H9 (cell line): ENCODE measurements around the gene NPAS3. TPM values are rescaled to one million over a fixed set of nuclear protein-coding genes. Genes with fewer than 3 reads are reported as not detected.

Experiments
- DNase-seq: peaks from one replicate; pipeline ENCODE4 v3.0.0-alpha.2; 2017
- H2AFZ ChIP-seq: one replicate; pipeline ENCODE4 v1.6.1; 2013; ENCODE audit warnings: mild to moderate bottlenecking, low read length, control low read depth, moderate library complexity
- H2AK5ac ChIP-seq: 2 replicates; pipeline ENCODE4 v1.6.1; 2013; ENCODE audit warnings: low read length, control low read depth, mixed read lengths; ENCODE audit not compliant: insufficient read length
- H2BK120ac ChIP-seq: one replicate; pipeline ENCODE4 v1.6.1; 2013; ENCODE audit warnings: low read depth, mild to moderate bottlenecking, low read length, control low read depth, inconsistent platforms; ENCODE audit not compliant: poor library complexity, severe bottlenecking
- H2BK12ac ChIP-seq: 2 replicates; pipeline ENCODE4 v1.6.1; 2013; ENCODE audit warnings: low read length, control low read depth, mixed read lengths, low read depth; ENCODE audit not compliant: insufficient read length
- H2BK15ac ChIP-seq: 2 replicates; pipeline ENCODE4 v1.6.1; 2013; ENCODE audit warnings: low read depth, low read length, control low read depth
- H2BK20ac ChIP-seq: one replicate; pipeline ENCODE4 v1.6.1; 2013; ENCODE audit warnings: low read depth, mild to moderate bottlenecking, low read length, control low read depth, inconsistent platforms; ENCODE audit not compliant: poor library complexity, severe bottlenecking
- H2BK5ac ChIP-seq: 2 replicates; pipeline ENCODE4 v1.6.1; 2013; ENCODE audit warnings: low read length, control low read depth, mixed read lengths; ENCODE audit not compliant: insufficient read length
- H3K14ac ChIP-seq: 2 replicates; pipeline ENCODE4 v1.6.1; 2013; ENCODE audit warnings: low read length, control low read depth; ENCODE audit not compliant: insufficient read depth
- H3K18ac ChIP-seq: 2 replicates; pipeline ENCODE4 v1.6.1; 2013; ENCODE audit warnings: low read depth, mild to moderate bottlenecking, mixed read lengths, low read length, control low read depth; ENCODE audit not compliant: insufficient read length
- H3K23ac ChIP-seq: 2 replicates; pipeline ENCODE4 v1.6.1; 2013; ENCODE audit warnings: low read length, control low read depth, mixed read lengths, low read depth; ENCODE audit not compliant: insufficient read length
- H3K23me2 ChIP-seq: 2 replicates; pipeline ENCODE4 v1.6.1; 2013; ENCODE audit warnings: low read depth, mild to moderate bottlenecking, mixed read lengths, low read length, control low read depth; ENCODE audit not compliant: insufficient read length, poor library complexity, severe bottlenecking
- H3K27ac ChIP-seq: 2 replicates; pipeline ENCODE4 v1.5.1; 2013; ENCODE audit warnings: low read length, control low read depth, mixed read lengths, low read depth; ENCODE audit not compliant: insufficient read length
- H3K27me3 ChIP-seq: 2 replicates; pipeline ENCODE4 v1.6.1; 2013; ENCODE audit warnings: low read length, control low read depth, inconsistent platforms; ENCODE audit not compliant: insufficient read depth
- H3K4ac ChIP-seq: 2 replicates; pipeline ENCODE4 v1.6.1; 2013; ENCODE audit warnings: low read depth, mild to moderate bottlenecking, control low read depth, inconsistent platforms, low read length, moderate library complexity
- H3K4me1 ChIP-seq: 2 replicates; pipeline ENCODE4 v1.6.1; 2013; ENCODE audit warnings: low read length, control low read depth, inconsistent platforms; ENCODE audit not compliant: insufficient read depth
- H3K4me2 ChIP-seq: 2 replicates; pipeline ENCODE4 v1.6.1; 2013; ENCODE audit warnings: low read length, control low read depth, mixed read lengths; ENCODE audit not compliant: insufficient read length, insufficient read depth
- H3K56ac ChIP-seq: 2 replicates; pipeline ENCODE4 v1.6.1; 2013; ENCODE audit warnings: low read depth, mild to moderate bottlenecking, mixed read lengths, low read length, control low read depth; ENCODE audit not compliant: insufficient read length
- H3K79me1 ChIP-seq: 2 replicates; pipeline ENCODE4 v1.6.1; 2013; ENCODE audit warnings: low read depth, mild to moderate bottlenecking, moderate library complexity, low read length, control low read depth, inconsistent platforms; ENCODE audit not compliant: insufficient read depth, poor library complexity, severe bottlenecking
- H3K79me2 ChIP-seq: 2 replicates; pipeline ENCODE4 v1.6.1; 2013; ENCODE audit warnings: low read length, control low read depth, inconsistent platforms; ENCODE audit not compliant: insufficient read depth
- H3K9ac ChIP-seq: 2 replicates; pipeline ENCODE4 v1.6.1; 2013; ENCODE audit warnings: low read length, control low read depth, mixed read lengths; ENCODE audit not compliant: insufficient read length; ENCODE audit errors: extremely low read depth
- H3K9me3 ChIP-seq: one replicate; pipeline ENCODE4 v1.6.1; 2013; ENCODE audit warnings: low read depth, low read length, inconsistent platforms; ENCODE audit not compliant: control insufficient read depth
- H3T11ph ChIP-seq: one replicate; pipeline ENCODE4 v1.6.1; 2013; ENCODE audit warnings: mild to moderate bottlenecking, low read length, control low read depth, inconsistent platforms
- H4K20me1 ChIP-seq: one replicate; pipeline ENCODE4 v1.6.1; 2013; ENCODE audit not compliant: control insufficient read depth, insufficient read length, insufficient read depth
- H4K5ac ChIP-seq: 2 replicates; pipeline ENCODE4 v1.6.1; 2013; ENCODE audit warnings: low read depth, mild to moderate bottlenecking, mixed read lengths, low read length, control low read depth; ENCODE audit not compliant: insufficient read length
- H4K8ac ChIP-seq: replicated peaks from 2 replicates; pipeline ENCODE4 v1.6.1; 2013; ENCODE audit warnings: low read length, control low read depth, mixed read lengths, low read depth; ENCODE audit not compliant: insufficient read length
- H4K91ac ChIP-seq: 2 replicates; pipeline ENCODE4 v1.6.1; 2013; ENCODE audit warnings: low read depth, mild to moderate bottlenecking, moderate library complexity, mixed read lengths, low read length, control low read depth; ENCODE audit not compliant: insufficient read length
- H3K27ac Mint-ChIP-seq, 3 experiments: 2 replicates in 2 of 3; 3 replicates in 1 of 3; pipeline ENCODE4 v1.8.0; 2020 to 2021; ENCODE audit warnings: mixed read lengths in 3 of 3, mild to moderate bottlenecking in 1 of 3, moderate library complexity in 1 of 3
- H3K27me3 Mint-ChIP-seq: 2 replicates; pipeline ENCODE4 v1.8.0; 2021; ENCODE audit warnings: low read depth, mild to moderate bottlenecking, moderate library complexity, mixed read lengths
- H3K36me3 Mint-ChIP-seq, 3 experiments: 2 replicates in 2 of 3; 3 replicates in 1 of 3; pipeline ENCODE4 v1.8.0; 2020 to 2021; ENCODE audit warnings: low read depth in 3 of 3, mixed read lengths in 3 of 3; ENCODE audit not compliant: insufficient read depth in 1 of 3
- H3K4me1 Mint-ChIP-seq, 2 experiments: 2 replicates each; pipeline ENCODE4 v1.8.0; 2020; ENCODE audit warnings: mixed read lengths in 2 of 2
- H3K4me3 Mint-ChIP-seq, 2 experiments: 2 replicates in 1 of 2; 3 replicates in 1 of 2; pipeline ENCODE4 v1.8.0; 2020 to 2021; ENCODE audit warnings: mild to moderate bottlenecking in 2 of 2, mixed read lengths in 2 of 2, moderate library complexity in 1 of 2
- H3K9me3 Mint-ChIP-seq, 2 experiments: 2 replicates in 1 of 2; 3 replicates in 1 of 2; pipeline ENCODE4 v1.8.0; 2020; ENCODE audit warnings: mild to moderate bottlenecking in 2 of 2, mixed read lengths in 2 of 2, moderate library complexity in 1 of 2
- WGBS: extraction: QIAGEN DNeasy Blood & Tissue Kit; methylation state at CpG from one replicate; pipeline ENCODE4 v1.1.7; 2013; ENCODE audit warnings: missing lambda C conversion rate, low lambda C conversion rate, mixed read lengths; ENCODE audit not compliant: insufficient read length; ENCODE audit errors: extremely low coverage; 5-methylcytosine and 5-hydroxymethylcytosine counted together
- total RNA-seq: library from RNA; stranded (reverse); gene quantifications from 2 replicates; pipeline ENCODE4 v1.2.1, GENCODE V29; 2021
- TF ChIP-seq, protein P1 (sequence below): fragments of 200-600 bp; sonication (generic); conservative IDR thresholded peaks from 3 replicates; pipeline ENCODE4 v1.8.0; 2021; ENCODE audit warnings: antibody characterized with exemption, mild to moderate bottlenecking

The NPAS3 gene
- total RNA-seq, 1 experiment from 2014 or later: 0.17 TPM

DNA sequence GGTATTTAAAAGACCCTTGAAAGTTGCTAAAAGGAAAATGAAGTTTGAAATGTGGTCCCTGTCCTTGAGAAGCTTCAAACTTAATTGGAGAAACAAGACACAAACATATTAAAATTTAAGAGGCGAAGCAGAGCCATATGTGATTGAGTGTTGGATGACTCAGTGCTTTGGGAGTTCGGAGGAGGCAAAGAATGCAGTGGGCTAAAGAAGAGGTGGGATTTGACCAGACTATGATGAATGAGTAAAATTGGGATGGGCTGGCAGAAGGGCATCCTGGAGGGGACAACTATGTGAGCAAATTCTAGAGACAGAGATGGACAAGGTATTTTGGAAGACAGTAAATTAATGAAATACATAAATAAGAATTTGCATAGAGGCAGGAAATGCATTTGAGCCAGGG, 653.6 kb downstream of the NPAS3 start:
- no peak overlapping the region for H3K23ac ChIP-seq
- H3K4me1 ChIP-seq: 0 out of 2 replicates have a peak, but pooled peaks cover 2% of the 10 kb centered on the region
- TF ChIP-seq, protein P1, sequence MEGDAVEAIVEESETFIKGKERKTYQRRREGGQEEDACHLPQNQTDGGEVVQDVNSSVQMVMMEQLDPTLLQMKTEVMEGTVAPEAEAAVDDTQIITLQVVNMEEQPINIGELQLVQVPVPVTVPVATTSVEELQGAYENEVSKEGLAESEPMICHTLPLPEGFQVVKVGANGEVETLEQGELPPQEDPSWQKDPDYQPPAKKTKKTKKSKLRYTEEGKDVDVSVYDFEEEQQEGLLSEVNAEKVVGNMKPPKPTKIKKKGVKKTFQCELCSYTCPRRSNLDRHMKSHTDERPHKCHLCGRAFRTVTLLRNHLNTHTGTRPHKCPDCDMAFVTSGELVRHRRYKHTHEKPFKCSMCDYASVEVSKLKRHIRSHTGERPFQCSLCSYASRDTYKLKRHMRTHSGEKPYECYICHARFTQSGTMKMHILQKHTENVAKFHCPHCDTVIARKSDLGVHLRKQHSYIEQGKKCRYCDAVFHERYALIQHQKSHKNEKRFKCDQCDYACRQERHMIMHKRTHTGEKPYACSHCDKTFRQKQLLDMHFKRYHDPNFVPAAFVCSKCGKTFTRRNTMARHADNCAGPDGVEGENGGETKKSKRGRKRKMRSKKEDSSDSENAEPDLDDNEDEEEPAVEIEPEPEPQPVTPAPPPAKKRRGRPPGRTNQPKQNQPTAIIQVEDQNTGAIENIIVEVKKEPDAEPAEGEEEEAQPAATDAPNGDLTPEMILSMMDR: no peak
- H4K8ac ChIP-seq: no peak overlapping the region
- Mint-ChIP-seq H3K9me3 (no peaks in the 10 kb centered on the region), H3K27ac (no peak overlapping the region), H3K4me1 (peaks cover 3 to 17% of the 10 kb centered on the region in 2 experiments; a peak in 3 of 4 replicates), H3K27me3 (no peaks in the 10 kb centered on the region), H3K4me3 (no peak overlapping the region), H3K36me3 (no peaks in the 10 kb centered on the region)
- H3K23me2 ChIP-seq: no peaks in the 10 kb centered on the region
- no peak overlapping the region for H3K9ac ChIP-seq
- H3K4me2 ChIP-seq: no peak overlapping the region
- no peak overlapping the region for H2BK20ac ChIP-seq
- no peaks in the 10 kb centered on the region for H3K79me1 ChIP-seq
- no peak overlapping the region for H2BK15ac ChIP-seq
- H2BK12ac ChIP-seq: no peak overlapping the region
- H3K56ac ChIP-seq: no peak overlapping the region
- no CpG with 5 or more reads among the region's 2 CpGs for WGBS
- H2AFZ ChIP-seq: no peak overlapping the region
- DNase-seq: no peak
- H3K27me3 ChIP-seq: no peaks in the 10 kb centered on the region
- H3K9me3 ChIP-seq: no peaks in the 10 kb centered on the region
- H3K18ac ChIP-seq: no peak overlapping the region
- no peak overlapping the region for H2AK5ac ChIP-seq
- H3K4ac ChIP-seq: no peak overlapping the region
- H4K20me1 ChIP-seq: no peaks in the 10 kb centered on the region
- no peak overlapping the region for H4K5ac ChIP-seq
- no peak overlapping the region for H2BK5ac ChIP-seq
- no peaks in the 10 kb centered on the region for H3K79me2 ChIP-seq
- H3K14ac ChIP-seq: no peak overlapping the region
- no peak overlapping the region for H2BK120ac ChIP-seq
- no peak overlapping the region for H3K27ac ChIP-seq
- no peak overlapping the region for H3T11ph ChIP-seq
- no peak overlapping the region for H4K91ac ChIP-seq
